ENCODE measurements around the gene TIGD2. TPM values are rescaled to one million over a fixed set of nuclear protein-coding genes. Genes with fewer than 3 reads are reported as not detected.

Gene TIGD2
- total RNA-seq, 2 donors from 2014 or later = 3.6 to 5.7 TPM

DNA sequence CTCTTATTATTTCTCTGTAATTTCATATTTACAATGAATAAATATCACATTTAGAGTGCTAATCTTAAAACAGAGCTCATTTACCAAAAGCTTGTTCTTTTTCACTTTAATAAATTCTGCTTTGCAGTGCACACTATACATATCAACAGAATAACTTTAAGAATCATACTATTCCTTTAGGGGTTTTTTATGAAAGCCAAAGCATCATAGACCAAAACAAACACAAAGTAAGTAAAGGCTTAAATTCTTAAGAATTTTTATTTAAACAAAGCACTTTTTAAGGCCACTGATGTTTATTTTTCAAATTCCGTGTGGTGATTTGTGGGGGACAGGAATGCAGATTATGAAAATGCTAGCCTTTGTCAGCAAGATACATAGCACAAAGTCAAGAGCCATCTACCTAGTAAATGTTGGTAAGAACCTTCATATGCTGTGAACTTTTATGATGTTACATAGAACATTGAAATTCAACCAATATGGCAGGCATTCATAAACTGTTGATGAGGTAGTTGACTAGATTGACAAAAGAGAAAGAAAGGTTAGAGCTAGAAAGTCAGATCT, 17.8 kb downstream of the TIGD2 start:
- TF ChIP-seq, protein P1, sequence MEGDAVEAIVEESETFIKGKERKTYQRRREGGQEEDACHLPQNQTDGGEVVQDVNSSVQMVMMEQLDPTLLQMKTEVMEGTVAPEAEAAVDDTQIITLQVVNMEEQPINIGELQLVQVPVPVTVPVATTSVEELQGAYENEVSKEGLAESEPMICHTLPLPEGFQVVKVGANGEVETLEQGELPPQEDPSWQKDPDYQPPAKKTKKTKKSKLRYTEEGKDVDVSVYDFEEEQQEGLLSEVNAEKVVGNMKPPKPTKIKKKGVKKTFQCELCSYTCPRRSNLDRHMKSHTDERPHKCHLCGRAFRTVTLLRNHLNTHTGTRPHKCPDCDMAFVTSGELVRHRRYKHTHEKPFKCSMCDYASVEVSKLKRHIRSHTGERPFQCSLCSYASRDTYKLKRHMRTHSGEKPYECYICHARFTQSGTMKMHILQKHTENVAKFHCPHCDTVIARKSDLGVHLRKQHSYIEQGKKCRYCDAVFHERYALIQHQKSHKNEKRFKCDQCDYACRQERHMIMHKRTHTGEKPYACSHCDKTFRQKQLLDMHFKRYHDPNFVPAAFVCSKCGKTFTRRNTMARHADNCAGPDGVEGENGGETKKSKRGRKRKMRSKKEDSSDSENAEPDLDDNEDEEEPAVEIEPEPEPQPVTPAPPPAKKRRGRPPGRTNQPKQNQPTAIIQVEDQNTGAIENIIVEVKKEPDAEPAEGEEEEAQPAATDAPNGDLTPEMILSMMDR (IDR thresholded peaks at IDR 0.05) = no peak
- no peak for DNase-seq
- Histone ChIP-seq H3K9me3 (no peaks in the 10 kb centered on the region), H3K4me3 (no peak overlapping the region), H3K27me3 (no peaks in the 10 kb centered on the region), H3K4me1 (no peaks in the 10 kb centered on the region), H3K27ac (no peak overlapping the region), H3K36me3 (no peaks in the 10 kb centered on the region), H3K9ac (ENCODE audit: low read depth in 2 of 2, low read length in 2 of 2) (no peak overlapping the region)
- intact Hi-C loops (cut with DNase I) = no loop called here

DNA sequence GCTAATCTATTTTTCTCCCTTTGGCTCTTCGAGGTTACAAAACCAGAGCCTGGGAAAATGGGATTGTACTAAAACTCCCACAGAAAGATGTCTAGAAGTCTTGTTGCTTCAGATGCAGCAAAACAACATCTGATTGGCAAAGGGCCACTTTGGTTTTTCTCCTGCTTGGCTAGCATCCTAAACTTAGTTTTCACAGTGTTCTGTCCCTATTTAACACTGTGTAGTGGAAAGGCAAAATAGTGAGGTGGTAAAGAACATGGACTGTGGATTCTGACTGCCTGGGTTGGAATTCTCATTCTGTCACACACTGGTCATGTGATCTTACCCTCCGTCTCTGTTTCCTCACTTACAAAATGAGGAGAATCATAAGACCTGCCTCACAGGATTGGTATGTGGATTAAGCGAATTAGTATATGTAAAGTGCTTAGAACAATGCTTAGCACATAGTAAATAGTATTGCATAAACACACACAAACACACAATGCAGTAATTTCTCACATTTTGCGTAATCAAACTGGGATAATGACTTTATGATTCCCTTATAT, 23.5 kb downstream of the TIGD2 start:
- no peak overlapping the region for H3K4me3 ChIP-seq
- no peaks in the 10 kb centered on the region for H3K36me3 ChIP-seq
- no peaks in the 10 kb centered on the region for H3K4me1 ChIP-seq
- no peaks in the 10 kb centered on the region for H3K27me3 ChIP-seq
- H3K9me3 ChIP-seq = no peaks in the 10 kb centered on the region
- intact Hi-C loops (cut with DNase I) = no loop called here
- H3K27ac ChIP-seq = no peak overlapping the region
- H3K9ac ChIP-seq (ENCODE audit: low read depth in 2 of 2, low read length in 2 of 2) = no peak overlapping the region
- DNase-seq = no peak
- TF ChIP-seq, protein P1 (IDR thresholded peaks at IDR 0.05) = no peak

DNA sequence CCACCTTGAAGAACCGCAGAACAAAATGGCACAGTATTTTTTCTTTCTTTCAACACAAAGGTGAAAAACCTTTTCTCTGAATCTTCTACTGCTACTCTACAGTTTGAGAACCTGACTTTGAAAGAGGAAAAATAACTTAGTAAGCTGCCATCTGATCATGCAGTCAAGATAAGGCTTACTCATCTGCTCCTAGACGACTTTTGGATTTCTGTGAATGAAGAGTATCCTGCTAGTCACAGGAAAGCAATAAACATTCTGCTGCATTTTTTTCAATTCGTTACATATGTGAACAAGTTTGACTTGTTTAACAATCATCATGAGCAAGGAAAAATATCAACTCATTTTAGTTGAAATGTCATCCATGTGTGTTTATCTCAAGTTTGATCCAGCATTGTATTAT, 25.2 kb downstream of the TIGD2 start:
- Histone ChIP-seq H3K27me3 (no peaks in the 10 kb centered on the region), H3K4me3 (no peak overlapping the region), H3K36me3 (no peaks in the 10 kb centered on the region), H3K9me3 (no peaks in the 10 kb centered on the region), H3K9ac (ENCODE audit: low read depth in 2 of 2, low read length in 2 of 2) (no peak overlapping the region), H3K27ac (no peak overlapping the region), H3K4me1 (no peaks in the 10 kb centered on the region)
- intact Hi-C loops (cut with DNase I) = no loop called here
- TF ChIP-seq, protein P1 (IDR thresholded peaks at IDR 0.05) = no peak
- DNase-seq = no peak

DNA sequence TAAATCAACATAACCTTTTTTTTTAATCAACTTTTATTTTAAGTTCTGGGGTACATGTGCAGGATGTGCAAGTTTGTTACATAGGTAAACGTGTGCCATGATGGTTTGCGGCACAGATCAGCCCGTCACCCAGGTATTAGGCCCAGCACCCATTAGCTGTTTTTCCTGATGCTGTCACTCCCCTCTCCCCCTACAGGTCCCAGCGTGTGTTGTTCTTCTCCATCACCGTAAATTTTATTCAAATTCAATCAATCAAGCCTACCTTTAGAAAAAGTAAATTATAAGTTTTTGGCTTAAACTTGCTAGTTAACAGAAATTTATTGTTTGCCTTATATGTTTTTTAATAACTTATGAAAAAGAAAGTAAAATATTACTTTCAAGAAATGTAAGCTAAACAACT, 25.9 kb downstream of the TIGD2 start:
- H3K4me3 ChIP-seq = no peak overlapping the region
- no peaks in the 10 kb centered on the region for H3K27me3 ChIP-seq
- no peaks in the 10 kb centered on the region for H3K4me1 ChIP-seq
- no peaks in the 10 kb centered on the region for H3K9me3 ChIP-seq
- H3K36me3 ChIP-seq = no peaks in the 10 kb centered on the region
- intact Hi-C loops (cut with DNase I) = no loop called here
- DNase-seq = no peak
- TF ChIP-seq, protein P1 (IDR thresholded peaks at IDR 0.05) = no peak
- no peak overlapping the region for H3K9ac ChIP-seq (ENCODE audit: low read depth in 2 of 2, low read length in 2 of 2)
- H3K27ac ChIP-seq = no peak overlapping the region

DNA sequence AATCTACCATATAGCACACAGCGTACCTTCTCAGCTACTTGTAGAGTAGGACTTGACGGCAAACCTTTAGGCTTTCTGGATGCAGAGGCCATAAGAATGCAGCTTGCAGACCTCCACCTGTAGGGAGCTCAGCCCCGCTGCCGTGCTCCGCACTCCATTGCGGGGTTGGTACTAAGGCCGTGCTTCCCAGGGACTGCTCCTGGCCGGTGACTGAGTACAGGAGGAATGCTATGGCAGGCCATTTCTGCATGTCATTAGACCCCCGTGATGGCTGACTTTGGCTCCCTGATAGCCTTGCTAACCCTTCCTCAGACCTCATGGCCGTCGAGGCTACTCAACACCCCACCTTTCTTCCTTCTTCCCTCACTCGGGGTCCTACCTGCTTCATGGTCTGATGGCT, 26.4 kb downstream of the TIGD2 start:
- intact Hi-C loops (cut with DNase I) = no loop called here
- no peak for DNase-seq
- TF ChIP-seq, protein P1 (IDR thresholded peaks at IDR 0.05) = no peak
- Histone ChIP-seq H3K9me3 (no peaks in the 10 kb centered on the region), H3K9ac (ENCODE audit: low read depth in 2 of 2, low read length in 2 of 2) (no peak overlapping the region), H3K4me1 (no peaks in the 10 kb centered on the region), H3K36me3 (no peaks in the 10 kb centered on the region), H3K27ac (no peak overlapping the region), H3K27me3 (no peaks in the 10 kb centered on the region), H3K4me3 (no peak overlapping the region)
